ENCODE measurements around the gene ABCB6. TPM values are rescaled to one million over a fixed set of nuclear protein-coding genes. Genes with fewer than 3 reads are reported as not detected.

ABCB6 gene
- total and polyA plus RNA-seq, 10 of the 15 experiments (the other 5 are each of a cell fraction or from before 2014, with no cell fraction given): 2.3 to 22.1 (median 13.8) TPM

DNA sequence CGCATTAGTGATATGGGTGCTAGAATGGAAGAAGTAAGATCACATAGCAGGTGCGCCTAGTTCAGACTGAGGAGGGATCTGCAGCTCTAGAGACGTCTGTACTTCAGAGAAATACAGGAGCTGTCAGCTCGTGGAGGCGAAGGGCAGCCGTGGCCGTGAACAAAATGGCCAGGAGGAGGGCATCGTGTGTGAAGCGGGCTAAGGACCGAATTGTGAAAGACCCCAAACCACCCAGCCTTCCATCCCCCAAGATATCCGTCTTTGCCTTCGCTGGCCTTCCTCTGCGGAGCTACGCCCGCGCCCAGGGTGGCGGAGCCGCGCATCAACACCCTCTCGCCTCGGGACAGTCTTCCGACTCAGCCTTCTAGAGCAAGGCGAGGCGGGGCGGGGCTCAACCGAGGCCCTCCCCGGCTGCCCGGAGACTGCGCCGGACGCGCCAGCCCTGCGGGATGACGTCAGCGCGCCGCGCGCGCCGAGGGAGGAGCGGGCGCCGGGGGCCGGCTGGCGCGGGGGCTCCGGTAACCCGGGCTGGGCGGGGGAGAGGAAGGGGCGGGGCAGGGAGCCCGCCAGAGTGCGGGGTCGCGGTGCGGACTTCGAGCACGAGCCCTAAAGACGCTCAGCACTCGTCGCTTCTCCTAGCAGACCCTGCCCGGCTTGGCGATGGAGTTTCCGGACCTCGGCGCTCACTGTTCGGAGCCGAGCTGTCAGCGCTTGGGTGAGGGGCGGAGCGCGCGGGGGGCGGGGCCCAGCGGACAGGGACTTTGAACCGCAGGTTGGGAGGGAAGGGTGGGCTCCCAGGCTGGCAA lies 12.2 kb downstream of the ABCB6 start, which contains the start of gene ZFAND2B (continued):
- no peak for TF ChIP-seq EZH2 (IDR thresholded peaks at IDR 0.05; ENCODE audit: borderline replicate concordance, control insufficient read depth, low read depth, low read length)
- TF ChIP-seq NBN (IDR thresholded peaks at IDR 0.05): peak; percentile 84
- no peak; the same call in 1 of the 2 replicates for TF ChIP-seq TBL1XR1 (IDR thresholded peaks at IDR 0.05; ENCODE audit: low read depth, low read length)
- TF ChIP-seq GABPA (IDR thresholded peaks at IDR 0.05; ENCODE audit: low read depth): no peak
- TF ChIP-seq, protein P1, sequence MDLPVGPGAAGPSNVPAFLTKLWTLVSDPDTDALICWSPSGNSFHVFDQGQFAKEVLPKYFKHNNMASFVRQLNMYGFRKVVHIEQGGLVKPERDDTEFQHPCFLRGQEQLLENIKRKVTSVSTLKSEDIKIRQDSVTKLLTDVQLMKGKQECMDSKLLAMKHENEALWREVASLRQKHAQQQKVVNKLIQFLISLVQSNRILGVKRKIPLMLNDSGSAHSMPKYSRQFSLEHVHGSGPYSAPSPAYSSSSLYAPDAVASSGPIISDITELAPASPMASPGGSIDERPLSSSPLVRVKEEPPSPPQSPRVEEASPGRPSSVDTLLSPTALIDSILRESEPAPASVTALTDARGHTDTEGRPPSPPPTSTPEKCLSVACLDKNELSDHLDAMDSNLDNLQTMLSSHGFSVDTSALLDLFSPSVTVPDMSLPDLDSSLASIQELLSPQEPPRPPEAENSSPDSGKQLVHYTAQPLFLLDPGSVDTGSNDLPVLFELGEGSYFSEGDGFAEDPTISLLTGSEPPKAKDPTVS (IDR thresholded peaks at IDR 0.05; ENCODE audit: low read depth, low read length): no peak
- TF ChIP-seq, protein P2, sequence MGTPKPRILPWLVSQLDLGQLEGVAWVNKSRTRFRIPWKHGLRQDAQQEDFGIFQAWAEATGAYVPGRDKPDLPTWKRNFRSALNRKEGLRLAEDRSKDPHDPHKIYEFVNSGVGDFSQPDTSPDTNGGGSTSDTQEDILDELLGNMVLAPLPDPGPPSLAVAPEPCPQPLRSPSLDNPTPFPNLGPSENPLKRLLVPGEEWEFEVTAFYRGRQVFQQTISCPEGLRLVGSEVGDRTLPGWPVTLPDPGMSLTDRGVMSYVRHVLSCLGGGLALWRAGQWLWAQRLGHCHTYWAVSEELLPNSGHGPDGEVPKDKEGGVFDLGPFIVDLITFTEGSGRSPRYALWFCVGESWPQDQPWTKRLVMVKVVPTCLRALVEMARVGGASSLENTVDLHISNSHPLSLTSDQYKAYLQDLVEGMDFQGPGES (IDR thresholded peaks at IDR 0.05): no peak
- TF ChIP-seq NFIC (IDR thresholded peaks at IDR 0.05; ENCODE audit: low read depth, low read length): no peak
- TF ChIP-seq IKZF1 (conservative IDR thresholded peaks at IDR 0.05): peak; percentile 56
- TF ChIP-seq, protein P3, sequence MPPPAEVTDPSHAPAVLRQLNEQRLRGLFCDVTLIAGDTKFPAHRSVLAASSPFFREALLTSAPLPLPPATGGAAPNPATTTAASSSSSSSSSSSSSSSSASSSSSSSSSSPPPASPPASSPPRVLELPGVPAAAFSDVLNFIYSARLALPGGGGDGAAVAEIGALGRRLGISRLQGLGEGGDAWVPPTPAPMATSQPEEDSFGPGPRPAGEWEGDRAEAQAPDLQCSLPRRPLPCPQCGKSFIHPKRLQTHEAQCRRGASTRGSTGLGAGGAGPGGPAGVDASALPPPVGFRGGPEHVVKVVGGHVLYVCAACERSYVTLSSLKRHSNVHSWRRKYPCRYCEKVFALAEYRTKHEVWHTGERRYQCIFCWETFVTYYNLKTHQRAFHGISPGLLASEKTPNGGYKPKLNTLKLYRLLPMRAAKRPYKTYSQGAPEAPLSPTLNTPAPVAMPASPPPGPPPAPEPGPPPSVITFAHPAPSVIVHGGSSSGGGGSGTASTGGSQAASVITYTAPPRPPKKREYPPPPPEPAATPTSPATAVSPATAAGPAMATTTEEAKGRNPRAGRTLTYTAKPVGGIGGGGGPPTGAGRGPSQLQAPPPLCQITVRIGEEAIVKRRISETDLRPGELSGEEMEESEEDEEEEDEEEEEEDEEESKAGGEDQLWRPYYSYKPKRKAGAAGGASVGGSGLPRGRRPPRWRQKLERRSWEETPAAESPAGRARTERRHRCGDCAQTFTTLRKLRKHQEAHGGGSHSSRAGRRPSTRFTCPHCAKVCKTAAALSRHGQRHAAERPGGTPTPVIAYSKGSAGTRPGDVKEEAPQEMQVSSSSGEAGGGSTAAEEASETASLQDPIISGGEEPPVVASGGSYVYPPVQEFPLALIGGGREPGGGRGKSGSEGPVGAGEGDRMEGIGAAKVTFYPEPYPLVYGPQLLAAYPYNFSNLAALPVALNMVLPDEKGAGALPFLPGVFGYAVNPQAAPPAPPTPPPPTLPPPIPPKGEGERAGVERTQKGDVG (CRISPR knock-in tag; IDR thresholded peaks at IDR 0.05): no peak
- no peak for TF ChIP-seq CBX3 (IDR thresholded peaks at IDR 0.05; ENCODE audit: borderline replicate concordance, low read depth)
- peak; percentile 64 for TF ChIP-seq CBFB (IDR thresholded peaks at IDR 0.05; ENCODE audit: low read depth)
- TF ChIP-seq RB1 (IDR thresholded peaks at IDR 0.05; ENCODE audit: borderline replicate concordance): peak; percentile 67; the same call in 1 of the 2 replicates
- no peak for TF ChIP-seq SREBF1 (IDR thresholded peaks at IDR 0.05; ENCODE audit: low read length)
- no peak for TF ChIP-seq KAT2A (conservative IDR thresholded peaks at IDR 0.05; ENCODE audit: control insufficient read depth, low read depth, low read length)
- no peak for TF ChIP-seq RBBP5 (conservative IDR thresholded peaks at IDR 0.05)
- TF ChIP-seq EED (IDR thresholded peaks at IDR 0.05; ENCODE audit: low read depth): no peak
- 0 out of 4 replicates have a peak, but pooled peaks of 1 of the 2 experiments have one; percentile 55 for TF ChIP-seq BHLHE40 (IDR thresholded peaks at IDR 0.05; ENCODE audit: borderline replicate concordance in 1 of 2, low read depth in 2 of 2, low read length in 1 of 2)
- TF ChIP-seq, protein P4, sequence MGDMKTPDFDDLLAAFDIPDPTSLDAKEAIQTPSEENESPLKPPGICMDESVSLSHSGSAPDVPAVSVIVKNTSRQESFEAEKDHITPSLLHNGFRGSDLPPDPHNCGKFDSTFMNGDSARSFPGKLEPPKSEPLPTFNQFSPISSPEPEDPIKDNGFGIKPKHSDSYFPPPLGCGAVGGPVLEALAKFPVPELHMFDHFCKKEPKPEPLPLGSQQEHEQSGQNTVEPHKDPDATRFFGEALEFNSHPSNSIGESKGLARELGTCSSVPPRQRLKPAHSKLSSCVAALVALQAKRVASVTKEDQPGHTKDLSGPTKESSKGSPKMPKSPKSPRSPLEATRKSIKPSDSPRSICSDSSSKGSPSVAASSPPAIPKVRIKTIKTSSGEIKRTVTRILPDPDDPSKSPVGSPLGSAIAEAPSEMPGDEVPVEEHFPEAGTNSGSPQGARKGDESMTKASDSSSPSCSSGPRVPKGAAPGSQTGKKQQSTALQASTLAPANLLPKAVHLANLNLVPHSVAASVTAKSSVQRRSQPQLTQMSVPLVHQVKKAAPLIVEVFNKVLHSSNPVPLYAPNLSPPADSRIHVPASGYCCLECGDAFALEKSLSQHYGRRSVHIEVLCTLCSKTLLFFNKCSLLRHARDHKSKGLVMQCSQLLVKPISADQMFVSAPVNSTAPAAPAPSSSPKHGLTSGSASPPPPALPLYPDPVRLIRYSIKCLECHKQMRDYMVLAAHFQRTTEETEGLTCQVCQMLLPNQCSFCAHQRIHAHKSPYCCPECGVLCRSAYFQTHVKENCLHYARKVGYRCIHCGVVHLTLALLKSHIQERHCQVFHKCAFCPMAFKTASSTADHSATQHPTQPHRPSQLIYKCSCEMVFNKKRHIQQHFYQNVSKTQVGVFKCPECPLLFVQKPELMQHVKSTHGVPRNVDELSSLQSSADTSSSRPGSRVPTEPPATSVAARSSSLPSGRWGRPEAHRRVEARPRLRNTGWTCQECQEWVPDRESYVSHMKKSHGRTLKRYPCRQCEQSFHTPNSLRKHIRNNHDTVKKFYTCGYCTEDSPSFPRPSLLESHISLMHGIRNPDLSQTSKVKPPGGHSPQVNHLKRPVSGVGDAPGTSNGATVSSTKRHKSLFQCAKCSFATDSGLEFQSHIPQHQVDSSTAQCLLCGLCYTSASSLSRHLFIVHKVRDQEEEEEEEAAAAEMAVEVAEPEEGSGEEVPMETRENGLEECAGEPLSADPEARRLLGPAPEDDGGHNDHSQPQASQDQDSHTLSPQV (IDR thresholded peaks at IDR 0.05): 0 out of 2 replicates have a peak, but pooled peaks have one; percentile 22
- no peak for TF ChIP-seq EP300 (IDR thresholded peaks at IDR 0.05; ENCODE audit: borderline replicate concordance in 1 of 2, control insufficient read depth in 1 of 2, low read depth in 2 of 2, low read length in 2 of 2)
- no peak for TF ChIP-seq NFXL1 (IDR thresholded peaks at IDR 0.05; ENCODE audit: borderline replicate concordance)

Measured in GM12878 (cell line).